IMR-90 (cell line): ENCODE data around the gene MAN2A1. TPM values are rescaled to one million over a fixed set of nuclear protein-coding genes. Genes with fewer than 3 reads are reported as not detected.

Experiments used
- ATAC-seq: fragments of 200-7000 bp; cut with Tn5 transposase; 2 replicates; pipeline ENCODE4 v1.9.1; 2020; ENCODE audit warnings: low read depth, mild to moderate bottlenecking, moderate library complexity
- BruUV-seq: library from RNA; stranded (reverse); fragments of 400-500 nt; replicated peaks from 2 replicates; lab custom pipeline; 2021; lab: Mats Ljungman, UMichigan
- CTCF ChIA-PET: fragments of 300-600 bp; formaldehyde crosslinking; extraction: SDS; loops from one replicate; lab custom pipeline; 2021; ENCODE audit warnings: antibody characterized with exemption; lab: Yijun Ruan, JAX
- POLR2A ChIA-PET: fragments of 300-600 bp; sonication (Branson Sonifier 250); formaldehyde crosslinking; loops from one replicate; lab custom pipeline; 2022; ENCODE audit warnings: antibody characterized with exemption; ENCODE audit not compliant: unreplicated experiment; lab: Charles Lee
- DNase-seq: peaks from one replicate; pipeline ENCODE4 v3.0.0; 2013
- H2AFZ ChIP-seq: replicated peaks from 2 replicates; pipeline ENCODE3; 2013; ENCODE audit warnings: low read length, mild to moderate bottlenecking; ENCODE audit not compliant: poor library complexity
- H2AK5ac ChIP-seq: 2 replicates; pipeline ENCODE4 v1.6.1; 2013; ENCODE audit warnings: low read depth, low read length, inconsistent platforms
- H2AK9ac ChIP-seq: replicated peaks from 2 replicates; pipeline ENCODE3; 2013; ENCODE audit warnings: mild to moderate bottlenecking, low read depth, low read length, moderate library complexity; ENCODE audit not compliant: poor library complexity
- H2BK120ac ChIP-seq: 2 replicates; pipeline ENCODE4 v1.6.1; 2013; ENCODE audit warnings: low read depth, low read length, inconsistent platforms
- H2BK15ac ChIP-seq: 3 replicates; pipeline ENCODE4 v1.6.1; 2013; ENCODE audit warnings: low read depth, low read length, inconsistent platforms
- H2BK20ac ChIP-seq: 2 replicates; pipeline ENCODE4 v1.6.1; 2013; ENCODE audit warnings: low read depth, mild to moderate bottlenecking, inconsistent platforms, low read length, moderate library complexity
- H2BK5ac ChIP-seq: 2 replicates; pipeline ENCODE4 v1.6.1; 2013; ENCODE audit warnings: mild to moderate bottlenecking, low read depth, low read length, inconsistent platforms; ENCODE audit not compliant: poor library complexity, severe bottlenecking
- H3K14ac ChIP-seq: replicated peaks from 2 replicates; pipeline ENCODE4 v1.6.1; 2013; ENCODE audit warnings: low read depth, low read length, inconsistent platforms
- H3K18ac ChIP-seq: 2 replicates; pipeline ENCODE4 v1.6.1; 2013; ENCODE audit warnings: low read depth, low read length, control low read depth
- H3K23ac ChIP-seq: 2 replicates; pipeline ENCODE4 v1.6.1; 2013; ENCODE audit warnings: low read depth, low read length, inconsistent platforms
- H3K27ac ChIP-seq: 2 replicates; pipeline ENCODE4 v1.5.1; 2013; ENCODE audit warnings: mild to moderate bottlenecking, control low read depth, low read length; ENCODE audit not compliant: insufficient read depth
- H3K27me3 ChIP-seq: 2 replicates; pipeline ENCODE4 v1.6.1; 2013; ENCODE audit warnings: low read length; ENCODE audit not compliant: control insufficient read depth, insufficient read depth
- H3K36me3 ChIP-seq: 2 replicates; pipeline ENCODE4 v1.6.1; 2013; ENCODE audit warnings: low read length, mixed read lengths; ENCODE audit not compliant: control insufficient read depth, insufficient read depth
- H3K4ac ChIP-seq: 2 replicates; pipeline ENCODE4 v1.6.1; 2013; ENCODE audit warnings: low read depth, low read length, inconsistent platforms
- H3K4me1 ChIP-seq: 2 replicates; pipeline ENCODE4 v1.6.1; 2013; ENCODE audit warnings: low read length, mixed read lengths; ENCODE audit not compliant: control insufficient read depth, insufficient read depth
- H3K4me2 ChIP-seq: 2 replicates; pipeline ENCODE4 v1.6.1; 2013; ENCODE audit warnings: low read depth, mild to moderate bottlenecking, control low read depth, low read length, moderate library complexity
- H3K4me3 ChIP-seq: 2 replicates; pipeline ENCODE4 v1.5.1; 2013; ENCODE audit warnings: low read depth, mild to moderate bottlenecking, control low read depth, low read length, moderate library complexity; ENCODE audit not compliant: insufficient read depth
- H3K56ac ChIP-seq: 2 replicates; pipeline ENCODE4 v1.6.1; 2013; ENCODE audit warnings: low read length, inconsistent platforms; ENCODE audit not compliant: insufficient read depth; ENCODE audit errors: extremely low read depth
- H3K79me1 ChIP-seq, 2 experiments: 2 replicates each; pipeline ENCODE4 v1.6.1; 2013; ENCODE audit warnings: low read length in 2 of 2, inconsistent platforms in 1 of 2, low read depth in 1 of 2
- H3K9ac ChIP-seq: 2 replicates; pipeline ENCODE4 v1.6.1; 2013; ENCODE audit warnings: low read depth, low read length, control low read depth
- H3K9me1 ChIP-seq: 2 replicates; pipeline ENCODE4 v1.6.1; 2013; ENCODE audit warnings: low read length, inconsistent platforms; ENCODE audit not compliant: insufficient read depth
- H3K9me3 ChIP-seq: 2 replicates; pipeline ENCODE4 v1.6.1; 2013; ENCODE audit warnings: low read length; ENCODE audit not compliant: control insufficient read depth, insufficient read depth
- H4K20me1 ChIP-seq: 2 replicates; pipeline ENCODE4 v1.6.1; 2013; ENCODE audit warnings: low read length, inconsistent platforms; ENCODE audit not compliant: insufficient read depth
- H4K5ac ChIP-seq: 2 replicates; pipeline ENCODE4 v1.6.1; 2013; ENCODE audit warnings: mild to moderate bottlenecking, low read depth, low read length, control low read depth
- H4K8ac ChIP-seq, 2 experiments: 2 replicates each; pipeline ENCODE4 v1.6.1; 2013; ENCODE audit warnings: low read depth in 2 of 2, low read length in 2 of 2, control low read depth in 1 of 2, inconsistent platforms in 1 of 2
- H4K91ac ChIP-seq: 2 replicates; pipeline ENCODE4 v1.6.1; 2013; ENCODE audit warnings: low read depth, low read length, inconsistent platforms; ENCODE audit not compliant: insufficient read depth
- BHLHE40 ChIP-seq: fragments of 150-350 bp; IDR thresholded peaks from 2 replicates; pipeline ENCODE4 v1.6.1; 2016; ENCODE audit warnings: mild to moderate bottlenecking, low read depth, low read length
- CEBPB ChIP-seq: IDR thresholded peaks from 2 replicates; pipeline ENCODE4 v1.6.1; 2012; ENCODE audit warnings: low read depth, low read length, improper control_type of control experiment
- CTCF ChIP-seq: conservative IDR thresholded peaks from 2 replicates; pipeline ENCODE4 v1.5.1; 2012; ENCODE audit warnings: mild to moderate bottlenecking, low read depth, low read length, improper control_type of control experiment
- ELK1 ChIP-seq: fragments of 150-350 bp; IDR thresholded peaks from 2 replicates; pipeline ENCODE4 v1.6.1; 2016; ENCODE audit warnings: low read depth, mild to moderate bottlenecking, low read length, moderate library complexity, borderline replicate concordance
- MAZ ChIP-seq: IDR thresholded peaks from 2 replicates; pipeline ENCODE4 v1.6.1; 2012; ENCODE audit warnings: low read depth, mild to moderate bottlenecking, low read length, improper control_type of control experiment, moderate library complexity, borderline replicate concordance
- NFE2L2 ChIP-seq: fragments of 150-350 bp; IDR thresholded peaks from 2 replicates; pipeline ENCODE4 v1.6.1; 2016; ENCODE audit warnings: low read depth, mild to moderate bottlenecking, low read length
- RCOR1 ChIP-seq: IDR thresholded peaks from 2 replicates; pipeline ENCODE4 v1.6.1; 2012; ENCODE audit warnings: mild to moderate bottlenecking, low read length, improper control_type of control experiment; ENCODE audit not compliant: insufficient replicate concordance
- WGBS, 2 experiments: methylation state at CpG; one replicate each; pipeline versions ENCODE4 v1.1.5 to v1.1.7; 2013; ENCODE audit warnings: missing lambda C conversion rate in 2 of 2; ENCODE audit not compliant: insufficient read length in 1 of 2; ENCODE audit errors: extremely low coverage in 2 of 2; 5-methylcytosine and 5-hydroxymethylcytosine counted together
- dilution Hi-C: fragments of 300-500 bp; cut with HindIII; formaldehyde crosslinking; loops from one replicate; pipeline ENCODE4 v1.14.3; 2018; ENCODE audit warnings: low sequenced_read_pairs; ENCODE audit not compliant: unreplicated experiment
- in situ Hi-C: fragments of 300-500 bp; cut with MboI; formaldehyde crosslinking; loops from 3 replicates; pipeline ENCODE4 v1.14.3; 2019; ENCODE audit warnings: low sequenced_read_pairs, inconsistent platforms, mixed read lengths
- intact Hi-C: fragments of 100-400 bp; cut with micrococcal nuclease; formaldehyde crosslinking; loops from 2 replicates; pipeline ENCODE4 v1.10.0; 2022
- polyA plus RNA-seq, 3 experiments: library from polyadenylated mRNA; depleted of rRNA; stranded (reverse); fragments of >200 nt; gene quantifications; 2 replicates each; pipeline ENCODE4 v1.2.3, GENCODE V29; 2012; ENCODE audit warnings: low replicate concordance in 1 of 3
- total RNA-seq: library from RNA; depleted of rRNA; stranded (reverse); fragments of >200 nt; gene quantifications from 2 replicates; pipeline ENCODE4 v1.2.3, GENCODE V29; 2012

The MAN2A1 gene
- total and polyA plus RNA-seq, 2 of the 4 experiments (the other 2 are of a cell fraction), result 16.4 to 29.6 TPM

- intact Hi-C loops (loop anchor here (5.0 kb wide), 1 partner anchor 134 kb away; no protein-coding TSS in a partner anchor), dilution Hi-C loops (no loop called here), in situ Hi-C loops (no loop called here)
- H3K79me1 ChIP-seq, result no peaks in the 10 kb centered on the region
- H3K18ac ChIP-seq, result no peak overlapping the region
- no peak overlapping the region for H3K4ac ChIP-seq
- no peaks in the 10 kb centered on the region for H3K27me3 ChIP-seq
- no peak overlapping the region for H3K27ac ChIP-seq
- no peak overlapping the region for H4K5ac ChIP-seq
- no TSS peak for BruUV-seq
- ChIA-PET POLR2A (no interaction called here), CTCF (no interaction called here)
- H4K8ac ChIP-seq, result no peak overlapping the region
- no peak overlapping the region for H2AK9ac ChIP-seq
- TF ChIP-seq NFE2L2 (no peak), CTCF (no peak), ELK1 (no peak), CEBPB (no peak), MAZ (no peak), RCOR1 (no peak), BHLHE40 (no peak)
- no peak overlapping the region for H2AK5ac ChIP-seq
- H3K9ac ChIP-seq, result no peak overlapping the region
- ATAC-seq (no peak), DNase-seq (peak; percentile 55)
- H3K23ac ChIP-seq, result no peak overlapping the region
- no peak overlapping the region for H3K4me3 ChIP-seq
- WGBS, 2 experiments, result no CpG with 5 or more reads among the region's 6 CpGs
- H4K91ac ChIP-seq, result no peak overlapping the region
- no peaks in the 10 kb centered on the region for H4K20me1 ChIP-seq
- H2AFZ ChIP-seq, result no peak overlapping the region
- no peak overlapping the region for H2BK120ac ChIP-seq
- no peak overlapping the region for H3K14ac ChIP-seq
- H3K56ac ChIP-seq, result no peak overlapping the region
- H3K36me3 ChIP-seq, result no peaks in the 10 kb centered on the region
- H3K9me1 ChIP-seq, result peaks cover 3% of the 10 kb centered on the region; the same call in 1 of the 2 replicates
- peaks cover 5% of the 10 kb centered on the region for H3K4me1 ChIP-seq
- H3K9me3 ChIP-seq, result no peaks in the 10 kb centered on the region
- no peak overlapping the region for H3K4me2 ChIP-seq
- no peak overlapping the region for H2BK20ac ChIP-seq
- H2BK15ac ChIP-seq, result no peak overlapping the region
- no peak overlapping the region for H2BK5ac ChIP-seq
These were observed 136.7 kb downstream of the MAN2A1 start for GRCh38 chr5:109826426-109826825.
